Placental pericyte (primary cell): ENCODE data around the gene IRF4. TPM values are rescaled to one million over a fixed set of nuclear protein-coding genes. Genes with fewer than 3 reads are reported as not detected.

Experiments
- total RNA-seq: library from RNA; depleted of rRNA; stranded (reverse); fragments of >200 nt; gene quantifications from 2 replicates; pipeline ENCODE4 v1.2.3, GENCODE V29; 2012

Gene IRF4
- total RNA-seq, result not detected in 2 replicates

GRCh38 chr6:391559-392440 is at the start of gene IRF4:
IRF4 (plus strand) TSS chr6:391752; CDS start chr6:393153, 1,401 bp downstream.

Other genes starting within 250 kb of the IRF4 start
- 12.5 and 19.9 TPM in 2 replicates for gene DUSP22, start 99.3 kb upstream of the IRF4 start, total RNA-seq